H1 (cell line): ENCODE results near the gene AFTPH. TPM values are rescaled to one million over a fixed set of nuclear protein-coding genes. Genes with fewer than 3 reads are reported as not detected.

Experiments used
- BCL11A ChIP-seq, 2 experiments: IDR thresholded peaks; one replicate each; pipeline ENCODE4 v1.6.1; 2011; ENCODE audit warnings: low read depth in 2 of 2, low read length in 2 of 2, mild to moderate bottlenecking in 2 of 2
- FOSL1 ChIP-seq: IDR thresholded peaks from 2 replicates; pipeline ENCODE4 v1.6.1; 2011; ENCODE audit warnings: mild to moderate bottlenecking, low read depth, low read length, moderate library complexity; ENCODE audit not compliant: insufficient read depth
- KDM5A ChIP-seq: fragments of 200-600 bp; IDR thresholded peaks from 2 replicates; pipeline ENCODE4 v1.7.1; 2012; ENCODE audit warnings: mild to moderate bottlenecking, low read length, inconsistent platforms, mixed read lengths
- NRF1 ChIP-seq: IDR thresholded peaks from 2 replicates; pipeline ENCODE4 v1.6.1; 2011; ENCODE audit warnings: mild to moderate bottlenecking, low read depth, low read length, improper control_type of control experiment
- TBP ChIP-seq: IDR thresholded peaks from 2 replicates; pipeline ENCODE4 v1.6.1; 2011; ENCODE audit warnings: low read depth, low read length, improper control_type of control experiment
- polyA plus RNA-seq, 7 experiments: library from polyadenylated mRNA; depleted of rRNA in 3 of 7; stranded (reverse) in 5 of 7; unstranded in 2 of 7; fragments of >200 nt in 5 of 7; fragments of 200-250 nt in 2 of 7; gene quantifications; 1 replicate in 5 of 7; 2 replicates in 1 of 7; 4 replicates in 1 of 7; pipeline versions ENCODE4 v1.2.1 to v1.2.3, GENCODE V29; 2011 to 2013; ENCODE audit warnings: missing spikeins in 2 of 7, mixed read lengths in 2 of 7
- total RNA-seq: library from RNA; stranded (reverse); fragmentation: NEBNext Ultra II Directional; extraction: Animal tissue kit (Norgen Biotek cat#: 25700); gene quantifications from 2 replicates; pipeline ENCODE4 v1.2.1, GENCODE V29; 2021

AFTPH gene
- total and polyA plus RNA-seq, 2 of the 8 experiments (the other 6 are each of a cell fraction or from before 2014, with no cell fraction given) = 7.3 to 15.0 TPM

GRCh38 chr2:64615844-64616536 is 91.9 kb downstream of the AFTPH start (continued):
- TF ChIP-seq BCL11A (IDR thresholded peaks at IDR 0.05; ENCODE audit: low read depth in 2 of 2, low read length in 2 of 2) (no peak), FOSL1 (no peak), KDM5A (no peak), TBP (no peak), NRF1 (no peak)
